Measurements from ENCODE around the gene FAM180A. TPM values are rescaled to one million over a fixed set of nuclear protein-coding genes. Genes with fewer than 3 reads are reported as not detected.
"Not testable (repeated sequence)": the region's sequence is repeated elsewhere in the genome, so short reads cannot be mapped to it uniquely, and the experiment has no call there.

The FAM180A gene
- total RNA-seq, 1 donor from 2014 or later, result 0.24 TPM

DNA sequence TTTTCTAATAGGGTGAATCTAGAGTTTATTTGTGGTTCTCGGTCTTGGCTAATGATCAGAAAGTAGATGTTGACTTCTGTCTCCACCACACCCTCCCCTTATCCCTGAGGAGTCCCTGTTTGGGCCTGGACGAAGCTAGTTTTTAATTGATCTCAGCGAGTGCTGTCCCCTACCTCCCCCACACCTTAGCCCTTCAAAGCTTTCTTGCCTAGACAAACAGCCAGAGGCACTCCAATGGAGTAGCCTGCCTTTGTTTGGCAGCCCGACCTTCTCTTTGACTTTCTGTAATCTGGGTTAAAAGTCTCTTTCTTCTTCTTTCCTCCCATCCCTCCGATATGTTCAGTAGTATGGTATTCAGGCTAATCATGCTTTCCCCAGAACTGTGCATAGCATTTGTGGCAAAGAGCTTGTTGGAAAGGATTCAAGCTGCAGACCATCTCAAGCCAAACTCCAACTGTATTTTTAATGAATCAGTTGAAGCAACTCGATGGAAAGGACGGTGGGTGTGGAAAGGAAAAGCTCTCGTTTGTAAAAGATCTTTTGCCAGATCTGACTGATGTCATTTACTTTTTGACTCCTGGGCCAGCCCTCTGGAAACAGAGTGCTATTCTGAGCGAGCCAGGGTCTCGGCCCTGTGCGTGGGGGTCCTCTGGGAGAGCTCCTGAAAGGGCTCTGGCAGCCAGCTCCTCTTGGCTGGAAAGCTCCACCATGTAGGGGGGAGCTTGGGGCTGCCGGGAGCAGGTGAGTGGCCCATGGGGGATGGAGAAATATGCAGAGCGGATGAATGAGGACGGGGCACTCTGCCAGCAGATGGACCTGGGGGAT lies 4.5 kb downstream of the FAM180A start:
- peaks cover 34% of the 10 kb centered on the region for H3K4me1 Mint-ChIP-seq (ENCODE audit: unreplicated experiment)
- H3K9me3 Mint-ChIP-seq (ENCODE audit: unreplicated experiment), result no peaks in the 10 kb centered on the region
- H3K27ac Mint-ChIP-seq (ENCODE audit: unreplicated experiment), result peak overlapping the region; percentile 65
- no peak overlapping the region for H3K4me3 Mint-ChIP-seq (ENCODE audit: unreplicated experiment)
- DNase-seq (ENCODE audit: extremely low spot score, unreplicated experiment), result no peak
- TF ChIP-seq CTCF (IDR thresholded peaks at IDR 0.05), result no peak
- H3K27me3 Mint-ChIP-seq (ENCODE audit: unreplicated experiment), result no peaks in the 10 kb centered on the region
- no peaks in the 10 kb centered on the region for H3K36me3 Mint-ChIP-seq (ENCODE audit: unreplicated experiment)

- no peaks in the 10 kb centered on the region for H3K9me3 Mint-ChIP-seq (ENCODE audit: unreplicated experiment)
- peaks cover 30% of the 10 kb centered on the region for H3K4me1 Mint-ChIP-seq (ENCODE audit: unreplicated experiment)
- no peaks in the 10 kb centered on the region for H3K27me3 Mint-ChIP-seq (ENCODE audit: unreplicated experiment)
- no peaks in the 10 kb centered on the region for H3K36me3 Mint-ChIP-seq (ENCODE audit: unreplicated experiment)
- no peak for DNase-seq (ENCODE audit: extremely low spot score, unreplicated experiment)
- no peak overlapping the region for H3K4me3 Mint-ChIP-seq (ENCODE audit: unreplicated experiment)
- no peak for TF ChIP-seq CTCF (IDR thresholded peaks at IDR 0.05)
- H3K27ac Mint-ChIP-seq (ENCODE audit: unreplicated experiment), result no peak overlapping the region
These were observed 6.2 kb downstream of the FAM180A start for GRCh38 chr7:135742371-135742770.

DNA sequence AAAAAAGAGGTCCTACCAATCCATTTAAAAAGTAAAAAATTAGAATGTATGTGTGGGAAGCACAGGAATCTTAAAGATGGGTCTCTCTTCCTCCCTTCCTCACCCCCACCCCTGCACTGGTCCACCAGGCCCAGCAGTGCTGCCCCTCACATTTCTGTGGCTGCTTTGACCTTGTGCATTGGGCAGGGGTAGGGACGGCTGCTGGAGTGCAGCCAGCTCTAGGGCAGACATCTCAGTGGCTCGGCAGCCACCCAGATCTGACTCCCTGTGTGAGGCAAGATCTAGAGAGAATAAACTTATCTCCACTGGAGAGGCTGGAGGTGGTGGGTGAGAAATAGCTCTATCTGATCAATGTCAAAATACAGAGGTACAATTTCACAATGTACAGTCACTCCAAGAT lies 6.7 kb downstream of the FAM180A start:
- no peak overlapping the region for H3K27ac Mint-ChIP-seq (ENCODE audit: unreplicated experiment)
- no peaks in the 10 kb centered on the region for H3K9me3 Mint-ChIP-seq (ENCODE audit: unreplicated experiment)
- H3K27me3 Mint-ChIP-seq (ENCODE audit: unreplicated experiment), result no peaks in the 10 kb centered on the region
- DNase-seq (ENCODE audit: extremely low spot score, unreplicated experiment), result no peak
- no peak for TF ChIP-seq CTCF (IDR thresholded peaks at IDR 0.05)
- peaks cover 30% of the 10 kb centered on the region for H3K4me1 Mint-ChIP-seq (ENCODE audit: unreplicated experiment)
- no peak overlapping the region for H3K4me3 Mint-ChIP-seq (ENCODE audit: unreplicated experiment)
- no peaks in the 10 kb centered on the region for H3K36me3 Mint-ChIP-seq (ENCODE audit: unreplicated experiment)

DNA sequence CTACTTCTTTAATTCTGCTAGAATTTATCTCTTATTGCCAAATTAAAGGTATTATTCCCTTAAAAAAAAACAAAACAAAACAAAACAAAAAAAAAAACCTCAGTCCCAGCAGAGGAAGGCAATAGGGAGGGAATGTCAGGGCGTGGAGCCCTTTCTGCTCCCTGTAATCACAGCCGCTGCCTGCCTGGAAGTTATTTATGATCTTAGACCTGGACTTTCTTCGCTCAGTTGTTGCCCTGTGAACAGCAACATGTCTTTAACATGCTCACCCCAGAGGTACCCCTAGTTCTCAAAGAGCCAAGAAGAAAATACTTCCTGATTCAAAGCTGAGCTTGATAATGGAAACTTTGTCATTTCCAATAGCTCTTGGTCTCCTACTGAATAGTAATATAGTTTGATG lies 7.7 kb downstream of the FAM180A start:
- no peaks in the 10 kb centered on the region for H3K27me3 Mint-ChIP-seq (ENCODE audit: unreplicated experiment)
- no peak for DNase-seq (ENCODE audit: extremely low spot score, unreplicated experiment)

DNA sequence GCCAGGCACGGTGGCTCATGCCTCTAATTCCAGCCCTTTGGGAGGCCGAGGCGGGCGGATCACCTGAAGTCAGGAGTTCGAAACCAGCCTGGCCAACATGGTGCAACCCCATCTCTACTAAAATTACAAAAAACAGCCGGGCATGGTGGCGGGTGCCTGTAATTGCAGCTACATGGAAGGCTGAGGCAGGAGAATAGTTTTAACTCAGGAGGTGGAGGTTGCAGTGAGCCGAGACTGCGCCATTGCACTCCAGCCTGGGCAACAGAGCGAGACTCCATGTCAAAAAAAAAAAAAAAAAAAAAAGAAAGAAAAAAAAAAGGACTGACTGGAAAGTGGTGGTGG lies 11.3 kb downstream of the FAM180A start:
- H3K4me3 Mint-ChIP-seq (ENCODE audit: unreplicated experiment); H3K27ac Mint-ChIP-seq (ENCODE audit: unreplicated experiment); DNase-seq (ENCODE audit: extremely low spot score, unreplicated experiment); H3K4me1 Mint-ChIP-seq (ENCODE audit: unreplicated experiment); H3K9me3 Mint-ChIP-seq (ENCODE audit: unreplicated experiment); H3K27me3 Mint-ChIP-seq (ENCODE audit: unreplicated experiment); H3K36me3 Mint-ChIP-seq (ENCODE audit: unreplicated experiment): not testable (repeated sequence)

More for the DNA sequence above, 7.7 kb downstream of the FAM180A start:
- Mint-ChIP-seq H3K36me3 (ENCODE audit: unreplicated experiment) (no peaks in the 10 kb centered on the region), H3K9me3 (ENCODE audit: unreplicated experiment) (no peaks in the 10 kb centered on the region), H3K27ac (ENCODE audit: unreplicated experiment) (no peak overlapping the region), H3K4me3 (ENCODE audit: unreplicated experiment) (no peak overlapping the region), H3K4me1 (ENCODE audit: unreplicated experiment) (peaks cover 25% of the 10 kb centered on the region)
- no peak for TF ChIP-seq CTCF (IDR thresholded peaks at IDR 0.05)

All from osteocyte (in vitro differentiated cells).